Natural killer cell treated with Interleukin-12 subunit alpha and Interleukin-12 subunit beta and Interleukin-15 and Interleukin-18, amount 100 ng/mL, for 72 hours (primary cell): ENCODE results near the gene CAMK2B. TPM values are rescaled to one million over a fixed set of nuclear protein-coding genes. Genes with fewer than 3 reads are reported as not detected.

Experiments
- ATAC-seq, 2 donors: fragments of 150-1000 bp; cut with Tn5 transposase in 1 of 2; sonication (Bioruptor Pico), chemical (Tn5 transposase) in 1 of 2; 2 replicates each; pipeline ENCODE4 v1.10.0; 2021
- DNase-seq: peaks from one replicate; pipeline ENCODE4 v3.0.0; 2022; ENCODE audit warnings: low spot score
- H3K27ac Mint-ChIP-seq, 2 donors: 1 replicate in 1 of 2; 2 replicates in 1 of 2; pipeline ENCODE4 v1.8.0; 2022; ENCODE audit warnings: mixed read lengths in 2 of 2, mild to moderate bottlenecking in 1 of 2, moderate library complexity in 1 of 2
- H3K27me3 Mint-ChIP-seq, 2 donors: 1 replicate in 1 of 2; 2 replicates in 1 of 2; pipeline ENCODE4 v1.8.0; 2022; ENCODE audit warnings: mixed read lengths in 2 of 2
- H3K36me3 Mint-ChIP-seq: one replicate; pipeline ENCODE4 v1.8.0; 2022; ENCODE audit warnings: mixed read lengths
- H3K4me1 Mint-ChIP-seq, 2 donors: 1 replicate in 1 of 2; 2 replicates in 1 of 2; pipeline ENCODE4 v1.8.0; 2022; ENCODE audit warnings: low read depth in 2 of 2, mixed read lengths in 2 of 2, mild to moderate bottlenecking in 1 of 2
- H3K4me3 Mint-ChIP-seq: one replicate; pipeline ENCODE4 v1.8.0; 2022; ENCODE audit warnings: mixed read lengths
- H3K9me3 Mint-ChIP-seq: 2 replicates; pipeline ENCODE4 v1.8.0; 2022; ENCODE audit warnings: mixed read lengths
- total RNA-seq, 2 donors: library from RNA; stranded (reverse); gene quantifications; one replicate each; pipeline ENCODE4 v1.2.3, GENCODE V29; 2022

Gene CAMK2B
- total RNA-seq, 2 donors from 2014 or later, result 0.10 TPM; not detected in 1

GRCh38 chr7:44275146-44275545 is 50.2 kb downstream of the CAMK2B start:
- ATAC-seq (no peak), DNase-seq (peak; percentile 23)
- H3K36me3 Mint-ChIP-seq, result no peaks in the 10 kb centered on the region
- H3K4me3 Mint-ChIP-seq, result no peak overlapping the region
- H3K9me3 Mint-ChIP-seq, result no peaks in the 10 kb centered on the region
- H3K27ac Mint-ChIP-seq, result no peak overlapping the region
- no peaks in the 10 kb centered on the region for H3K4me1 Mint-ChIP-seq
- no peaks in the 10 kb centered on the region for H3K27me3 Mint-ChIP-seq

- DNase-seq (peak; percentile 37), ATAC-seq (no peak)
- Mint-ChIP-seq H3K27me3 (no peaks in the 10 kb centered on the region), H3K27ac (no peak overlapping the region), H3K9me3 (no peaks in the 10 kb centered on the region), H3K36me3 (no peaks in the 10 kb centered on the region), H3K4me3 (no peak overlapping the region), H3K4me1 (no peaks in the 10 kb centered on the region)
Observed at GRCh38 chr7:44274623-44274975, 50.8 kb downstream of the CAMK2B start.

- Mint-ChIP-seq H3K4me3 (no peak overlapping the region), H3K36me3 (no peaks in the 10 kb centered on the region), H3K9me3 (no peaks in the 10 kb centered on the region), H3K27ac (no peak overlapping the region), H3K27me3 (no peaks in the 10 kb centered on the region), H3K4me1 (no peaks in the 10 kb centered on the region)
- DNase-seq (peak; percentile 49), ATAC-seq (no peak)
Observed at GRCh38 chr7:44273681-44274622, 51.4 kb downstream of the CAMK2B start.

GRCh38 chr7:44272981-44273380 is 52.4 kb downstream of the CAMK2B start:
- Mint-ChIP-seq H3K9me3 (no peaks in the 10 kb centered on the region), H3K36me3 (no peaks in the 10 kb centered on the region), H3K4me3 (no peak overlapping the region), H3K4me1 (no peaks in the 10 kb centered on the region), H3K27ac (no peak overlapping the region), H3K27me3 (no peaks in the 10 kb centered on the region)
- DNase-seq (no peak), ATAC-seq (no peak)

- H3K36me3 Mint-ChIP-seq, result no peaks in the 10 kb centered on the region
- no peak overlapping the region for H3K4me3 Mint-ChIP-seq
- H3K9me3 Mint-ChIP-seq, result no peaks in the 10 kb centered on the region
- ATAC-seq (no peak), DNase-seq (no peak)
- H3K27ac Mint-ChIP-seq, result no peak overlapping the region
- H3K4me1 Mint-ChIP-seq, result no peaks in the 10 kb centered on the region
- H3K27me3 Mint-ChIP-seq, result no peaks in the 10 kb centered on the region
Observed at GRCh38 chr7:44272456-44272855, 52.9 kb downstream of the CAMK2B start.

- H3K27me3 Mint-ChIP-seq, result no peaks in the 10 kb centered on the region
- no peak for DNase-seq
- H3K4me1 Mint-ChIP-seq, result no peaks in the 10 kb centered on the region
- no peak overlapping the region for H3K4me3 Mint-ChIP-seq
- no peaks in the 10 kb centered on the region for H3K9me3 Mint-ChIP-seq
- no peak for ATAC-seq
- no peak overlapping the region for H3K27ac Mint-ChIP-seq
- H3K36me3 Mint-ChIP-seq, result no peaks in the 10 kb centered on the region
Observed at GRCh38 chr7:44269943-44270493, 55.4 kb downstream of the CAMK2B start.

GRCh38 chr7:44269417-44269816 is 56.0 kb downstream of the CAMK2B start:
- H3K27ac Mint-ChIP-seq, result no peak overlapping the region
- H3K4me3 Mint-ChIP-seq, result no peak overlapping the region
- DNase-seq (no peak), ATAC-seq (no peak)
- no peaks in the 10 kb centered on the region for H3K36me3 Mint-ChIP-seq
- no peaks in the 10 kb centered on the region for H3K9me3 Mint-ChIP-seq
- H3K4me1 Mint-ChIP-seq, result no peaks in the 10 kb centered on the region
- H3K27me3 Mint-ChIP-seq, result no peaks in the 10 kb centered on the region

- Mint-ChIP-seq H3K9me3 (no peaks in the 10 kb centered on the region), H3K4me3 (no peak overlapping the region), H3K27ac (no peak overlapping the region), H3K4me1 (no peaks in the 10 kb centered on the region), H3K36me3 (no peaks in the 10 kb centered on the region), H3K27me3 (no peaks in the 10 kb centered on the region)
- DNase-seq, result no peak
- no peak for ATAC-seq
Observed at GRCh38 chr7:44268671-44269070, 56.7 kb downstream of the CAMK2B start.

- Mint-ChIP-seq H3K4me1 (no peaks in the 10 kb centered on the region), H3K36me3 (no peaks in the 10 kb centered on the region), H3K27me3 (no peaks in the 10 kb centered on the region), H3K9me3 (no peaks in the 10 kb centered on the region), H3K27ac (no peak overlapping the region), H3K4me3 (no peak overlapping the region)
- ATAC-seq (no peak), DNase-seq (no peak)
Observed at GRCh38 chr7:44267719-44268421, 57.5 kb downstream of the CAMK2B start.

GRCh38 chr7:44267178-44267577 is 58.2 kb downstream of the CAMK2B start:
- Mint-ChIP-seq H3K36me3 (no peaks in the 10 kb centered on the region), H3K27me3 (no peaks in the 10 kb centered on the region), H3K4me3 (no peak overlapping the region), H3K4me1 (no peaks in the 10 kb centered on the region), H3K9me3 (no peaks in the 10 kb centered on the region), H3K27ac (no peak overlapping the region)
- ATAC-seq (no peak), DNase-seq (no peak)

- no peak for ATAC-seq
- Mint-ChIP-seq H3K36me3 (no peaks in the 10 kb centered on the region), H3K9me3 (no peaks in the 10 kb centered on the region), H3K27ac (no peak overlapping the region), H3K27me3 (no peaks in the 10 kb centered on the region), H3K4me1 (no peaks in the 10 kb centered on the region), H3K4me3 (no peak overlapping the region)
- DNase-seq, result no peak
Observed at GRCh38 chr7:44266526-44266925, 58.9 kb downstream of the CAMK2B start.

- Mint-ChIP-seq H3K36me3 (no peaks in the 10 kb centered on the region), H3K9me3 (no peaks in the 10 kb centered on the region), H3K27ac (no peak overlapping the region), H3K4me3 (no peak overlapping the region), H3K27me3 (no peaks in the 10 kb centered on the region), H3K4me1 (peaks cover 0 to 3% of the 10 kb centered on the region in 2 donors)
- DNase-seq (no peak), ATAC-seq (no peak)
Observed at GRCh38 chr7:44265728-44266127, 59.7 kb downstream of the CAMK2B start.

GRCh38 chr7:44264221-44264931 is 61.0 kb downstream of the CAMK2B start:
- no peaks in the 10 kb centered on the region for H3K9me3 Mint-ChIP-seq
- peaks cover 9 to 10% of the 10 kb centered on the region in 2 donors for H3K4me1 Mint-ChIP-seq
- H3K27ac Mint-ChIP-seq, result no peak overlapping the region
- H3K27me3 Mint-ChIP-seq, result no peaks in the 10 kb centered on the region
- no peak for DNase-seq
- H3K4me3 Mint-ChIP-seq, result no peak overlapping the region
- no peak for ATAC-seq
- no peaks in the 10 kb centered on the region for H3K36me3 Mint-ChIP-seq
